B cell (primary cell): Measurements from ENCODE around the gene TNNI3. TPM values are rescaled to one million over a fixed set of nuclear protein-coding genes. Genes with fewer than 3 reads are reported as not detected.

Experiments used
- ATAC-seq: fragments of 200-7000 bp; cut with Tn5 transposase; one replicate; pipeline ENCODE4 v1.10.0; 2021; ENCODE audit warnings: low read depth, mild to moderate bottlenecking, moderate number of reproducible peaks, moderate library complexity
- CTCF ChIA-PET: fragments of 350-600 bp; sonication (Branson Sonifier 250); formaldehyde crosslinking; loops from one replicate; lab custom pipeline; 2021; ENCODE audit warnings: antibody characterized with exemption, inconsistent platforms; lab: Charles Lee
- POLR2A ChIA-PET: fragments of 350-600 bp; sonication (Branson Sonifier 250); formaldehyde crosslinking; loops from one replicate; lab custom pipeline; 2021; ENCODE audit warnings: antibody characterized with exemption; lab: Charles Lee
- DNase-seq: peaks from one replicate; pipeline ENCODE4 v3.0.0; 2013
- H2AFZ ChIP-seq: 2 replicates; pipeline ENCODE4 v1.6.1; 2012; ENCODE audit warnings: mild to moderate bottlenecking, low read depth, low read length; ENCODE audit not compliant: insufficient read depth, poor library complexity, severe bottlenecking
- H3K27ac ChIP-seq, 2 donors: 1 replicate in 1 of 2; 2 replicates in 1 of 2; pipeline ENCODE4 v1.5.1; 2012 to 2013; ENCODE audit warnings: low read length in 2 of 2, mild to moderate bottlenecking in 2 of 2, moderate library complexity in 1 of 2
- H3K27me3 ChIP-seq, 4 experiments: fragments of 200-600 bp in 1 of 4; sonication (generic) in 1 of 4; replicated peaks in 1 of 4; 1 replicate in 2 of 4; 2 replicates in 2 of 4; pipeline versions ENCODE4 v1.6.1 to v1.7.0; 2013 to 2016; ENCODE audit warnings: low read length in 3 of 4, mild to moderate bottlenecking in 2 of 4, mixed read lengths in 1 of 4, moderate library complexity in 1 of 4; ENCODE audit not compliant: insufficient read depth in 4 of 4, control insufficient read depth in 3 of 4; ENCODE audit errors: control extremely low read depth in 1 of 4
- H3K36me3 ChIP-seq, 2 experiments: replicated peaks in 1 of 2; 1 replicate in 1 of 2; 2 replicates in 1 of 2; pipeline versions ENCODE4 v1.6.1 to v1.7.1; 2013; ENCODE audit warnings: low read length in 1 of 2; ENCODE audit not compliant: insufficient read depth in 2 of 2, control insufficient read depth in 1 of 2; ENCODE audit errors: control extremely low read depth in 1 of 2, extremely low read depth in 1 of 2
- H3K4me1 ChIP-seq, 2 donors: fragments of 200-600 bp in 1 of 2; sonication (generic) in 1 of 2; 1 replicate in 1 of 2; 2 replicates in 1 of 2; pipeline versions ENCODE4 v1.5.1 to v1.6.1; 2013 to 2017; ENCODE audit warnings: low read length in 2 of 2; ENCODE audit not compliant: control insufficient read depth in 2 of 2, insufficient read depth in 2 of 2
- H3K4me2 ChIP-seq: replicated peaks from 2 replicates; pipeline ENCODE3; 2012; ENCODE audit warnings: mild to moderate bottlenecking, low read depth, low read length; ENCODE audit not compliant: poor library complexity, severe bottlenecking
- H3K4me3 ChIP-seq, 5 experiments: fragments of 200-600 bp in 1 of 5; sonication (generic) in 1 of 5; 1 replicate in 3 of 5; 2 replicates in 2 of 5; pipeline versions ENCODE4 v1.5.1 to v1.7.0; 2011 to 2016; ENCODE audit warnings: low read length in 4 of 5, mild to moderate bottlenecking in 4 of 5, low read depth in 2 of 5, control low read depth in 1 of 5, moderate library complexity in 1 of 5; ENCODE audit not compliant: insufficient read depth in 1 of 5; ENCODE audit errors: control extremely low read depth in 1 of 5, extremely low read depth in 1 of 5
- H3K79me2 ChIP-seq: fragments of 200-600 bp; sonication (generic); one replicate; pipeline ENCODE4 v1.6.0; 2016; ENCODE audit warnings: low read length; ENCODE audit not compliant: control insufficient read depth, insufficient read depth
- H3K9ac ChIP-seq: fragments of 200-600 bp; sonication (generic); 2 replicates; pipeline ENCODE4 v1.6.1; 2017; ENCODE audit warnings: mild to moderate bottlenecking, low read length, moderate library complexity
- H3K9me3 ChIP-seq, 3 donors: one replicate each; pipeline versions ENCODE4 v1.6.1 to v1.7.1; 2013; ENCODE audit warnings: low read length in 2 of 3; ENCODE audit not compliant: control insufficient read depth in 2 of 3, insufficient read depth in 1 of 3; ENCODE audit errors: control extremely low read depth in 1 of 3
- H4K20me1 ChIP-seq: 2 replicates; pipeline ENCODE4 v1.6.0; 2012; ENCODE audit warnings: mild to moderate bottlenecking, low read length; ENCODE audit not compliant: insufficient read depth, control insufficient read depth, poor library complexity, severe bottlenecking
- H3K27ac Mint-ChIP-seq: one replicate; pipeline ENCODE4 v1.8.0; 2021; ENCODE audit warnings: mixed read lengths
- H3K27me3 Mint-ChIP-seq: one replicate; pipeline ENCODE4 v1.8.0; 2021; ENCODE audit warnings: mixed read lengths
- H3K4me1 Mint-ChIP-seq: one replicate; pipeline ENCODE4 v1.8.0; 2021; ENCODE audit warnings: mixed read lengths
- H3K4me3 Mint-ChIP-seq: one replicate; pipeline ENCODE4 v1.8.0; 2021; ENCODE audit warnings: mixed read lengths
- H3K9me3 Mint-ChIP-seq: one replicate; pipeline ENCODE4 v1.8.0; 2022; ENCODE audit warnings: mixed read lengths; ENCODE audit not compliant: insufficient read depth
- EZH2 ChIP-seq: IDR thresholded peaks from 2 replicates; pipeline ENCODE4 v1.6.1; 2012; ENCODE audit warnings: borderline replicate concordance, low read depth, mild to moderate bottlenecking, moderate library complexity, low read length; ENCODE audit not compliant: insufficient read depth, poor library complexity, severe bottlenecking
- WGBS: methylation state at CpG from one replicate; pipeline ENCODE4 v1.1.5; 2013; ENCODE audit warnings: missing lambda C conversion rate; ENCODE audit not compliant: insufficient coverage; 5-methylcytosine and 5-hydroxymethylcytosine counted together
- intact Hi-C: fragments of 100-400 bp; cut with micrococcal nuclease; formaldehyde crosslinking; loops from one replicate; pipeline ENCODE4 v1.10.0; 2022
- polyA plus RNA-seq: library from polyadenylated mRNA; depleted of rRNA; stranded (reverse); fragments of >200 nt; gene quantifications from 2 replicates; pipeline ENCODE4 v1.2.3, GENCODE V29; 2012
- total RNA-seq, 2 donors: library from RNA; stranded (reverse); fragments of 120-200 nt in 1 of 2; gene quantifications; 1 replicate in 1 of 2; 2 replicates in 1 of 2; pipeline versions ENCODE4 v1.2.3 to v1.2.4, GENCODE V29; 2013 to 2022
- TF ChIP-seq, protein P1 (sequence below): fragments of 200-600 bp; IDR thresholded peaks from one replicate; pipeline ENCODE4 v1.8.0; 2022; ENCODE audit warnings: antibody characterized with exemption, mild to moderate bottlenecking

The TNNI3 gene
- total and polyA plus RNA-seq, 2 donors (not counting 1 experiment from before 2014, with no cell fraction given): not detected

- H3K4me1 ChIP-seq: peaks cover 12 to 44% of the 10 kb centered on the region in 2 donors
- ATAC-seq: no peak
- H3K9ac ChIP-seq: peak overlapping the region; percentile 93
- DNase-seq: peak; percentile 64
- Mint-ChIP-seq H3K4me1 (peaks cover 50% of the 10 kb centered on the region), H3K27me3 (no peaks in the 10 kb centered on the region), H3K27ac (peak overlapping the region; percentile 90), H3K4me3 (peak overlapping the region; percentile 88), H3K9me3 (no peaks in the 10 kb centered on the region)
- peak overlapping the region; percentile 31 to 77 for H3K27ac ChIP-seq
- H2AFZ ChIP-seq: peak overlapping the region; percentile 68
- no peaks in the 10 kb centered on the region for H3K27me3 ChIP-seq
- H3K36me3 ChIP-seq: peaks cover 0 to 9% of the 10 kb centered on the region in 2 experiments
- ChIA-PET CTCF (interaction anchor here (3.0 kb wide), 1 partner anchor 28 kb away, joined by 14 read pairs; no protein-coding TSS in a partner anchor), POLR2A (interaction anchor here (1.3 to 1.7 kb wide), 2 partner anchors 31 to 538 kb away, joined by 3 to 4 read pairs; partner anchors contain the start of gene U2AF2)
- H3K79me2 ChIP-seq: peaks cover 46% of the 10 kb centered on the region
- H3K9me3 ChIP-seq: no peaks in the 10 kb centered on the region
- H3K4me2 ChIP-seq: peak overlapping the region; percentile 98
- peak overlapping the region; percentile 70 to 98 (median 81) for H3K4me3 ChIP-seq
- WGBS: 2% methylated on average over 25 of the region's 25 CpGs
- peaks cover 57% of the 10 kb centered on the region for H4K20me1 ChIP-seq
- intact Hi-C loops: loop anchor here (5.0 to 10.0 kb wide), 4 partner anchors 112 to 1002 kb away; partner anchors contain the start of genes EPN1, PRPF31 and TFPT
- no peak for TF ChIP-seq EZH2
- TF ChIP-seq, protein P1, sequence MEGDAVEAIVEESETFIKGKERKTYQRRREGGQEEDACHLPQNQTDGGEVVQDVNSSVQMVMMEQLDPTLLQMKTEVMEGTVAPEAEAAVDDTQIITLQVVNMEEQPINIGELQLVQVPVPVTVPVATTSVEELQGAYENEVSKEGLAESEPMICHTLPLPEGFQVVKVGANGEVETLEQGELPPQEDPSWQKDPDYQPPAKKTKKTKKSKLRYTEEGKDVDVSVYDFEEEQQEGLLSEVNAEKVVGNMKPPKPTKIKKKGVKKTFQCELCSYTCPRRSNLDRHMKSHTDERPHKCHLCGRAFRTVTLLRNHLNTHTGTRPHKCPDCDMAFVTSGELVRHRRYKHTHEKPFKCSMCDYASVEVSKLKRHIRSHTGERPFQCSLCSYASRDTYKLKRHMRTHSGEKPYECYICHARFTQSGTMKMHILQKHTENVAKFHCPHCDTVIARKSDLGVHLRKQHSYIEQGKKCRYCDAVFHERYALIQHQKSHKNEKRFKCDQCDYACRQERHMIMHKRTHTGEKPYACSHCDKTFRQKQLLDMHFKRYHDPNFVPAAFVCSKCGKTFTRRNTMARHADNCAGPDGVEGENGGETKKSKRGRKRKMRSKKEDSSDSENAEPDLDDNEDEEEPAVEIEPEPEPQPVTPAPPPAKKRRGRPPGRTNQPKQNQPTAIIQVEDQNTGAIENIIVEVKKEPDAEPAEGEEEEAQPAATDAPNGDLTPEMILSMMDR: no peak
Measured at GRCh38 chr19:55116232-55116858, 41.2 kb downstream of the TNNI3 start.
